Gastroesophageal sphincter (tissue), 3 donors: Measurements from ENCODE around the gene CCDC137.

ENCODE experiments used
- POLR2A ChIP-seq, 2 donors: fragments of 450-650 bp; IDR thresholded peaks; one replicate each; pipeline ENCODE4 v1.6.1; 2017; ENCODE audit warnings: antibody characterized with exemption in 2 of 2, mild to moderate bottlenecking in 2 of 2, moderate library complexity in 1 of 2
- POLR2AphosphoS5 ChIP-seq: sonication (generic); formaldehyde crosslinking; IDR thresholded peaks from one replicate; pipeline ENCODE4 v1.6.1; 2017; ENCODE audit warnings: antibody characterized with exemption
- TF ChIP-seq, protein P1 (sequence below), 4 experiments: fragments of 200-600 bp in 2 of 4; fragments of 450-650 bp in 2 of 4; sonication (generic) in 1 of 4; IDR thresholded peaks; one replicate each; pipeline ENCODE4 v1.5.1; 2017 to 2019; ENCODE audit warnings: antibody characterized with exemption in 4 of 4, mild to moderate bottlenecking in 2 of 4, moderate library complexity in 2 of 4

DNA sequence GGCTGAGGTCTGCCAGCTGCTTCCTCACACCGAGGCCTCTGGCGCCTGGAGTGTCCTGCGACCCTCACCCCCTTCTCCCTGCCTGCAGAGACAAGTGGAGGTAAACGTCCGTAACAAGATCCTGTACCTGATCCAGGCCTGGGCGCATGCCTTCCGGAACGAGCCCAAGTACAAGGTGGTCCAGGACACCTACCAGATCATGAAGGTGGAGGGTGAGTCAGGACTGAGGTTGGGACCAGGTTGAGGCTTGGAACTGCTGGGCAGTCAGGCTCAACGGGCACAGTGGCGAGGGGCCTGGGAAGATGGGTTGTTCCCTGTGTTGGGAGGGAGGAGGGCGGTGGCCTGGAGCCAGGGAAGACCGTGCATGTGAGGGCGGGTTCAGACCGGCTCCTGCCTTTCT lies 22.1 kb downstream of the CCDC137 start:
- TF ChIP-seq, protein P1, sequence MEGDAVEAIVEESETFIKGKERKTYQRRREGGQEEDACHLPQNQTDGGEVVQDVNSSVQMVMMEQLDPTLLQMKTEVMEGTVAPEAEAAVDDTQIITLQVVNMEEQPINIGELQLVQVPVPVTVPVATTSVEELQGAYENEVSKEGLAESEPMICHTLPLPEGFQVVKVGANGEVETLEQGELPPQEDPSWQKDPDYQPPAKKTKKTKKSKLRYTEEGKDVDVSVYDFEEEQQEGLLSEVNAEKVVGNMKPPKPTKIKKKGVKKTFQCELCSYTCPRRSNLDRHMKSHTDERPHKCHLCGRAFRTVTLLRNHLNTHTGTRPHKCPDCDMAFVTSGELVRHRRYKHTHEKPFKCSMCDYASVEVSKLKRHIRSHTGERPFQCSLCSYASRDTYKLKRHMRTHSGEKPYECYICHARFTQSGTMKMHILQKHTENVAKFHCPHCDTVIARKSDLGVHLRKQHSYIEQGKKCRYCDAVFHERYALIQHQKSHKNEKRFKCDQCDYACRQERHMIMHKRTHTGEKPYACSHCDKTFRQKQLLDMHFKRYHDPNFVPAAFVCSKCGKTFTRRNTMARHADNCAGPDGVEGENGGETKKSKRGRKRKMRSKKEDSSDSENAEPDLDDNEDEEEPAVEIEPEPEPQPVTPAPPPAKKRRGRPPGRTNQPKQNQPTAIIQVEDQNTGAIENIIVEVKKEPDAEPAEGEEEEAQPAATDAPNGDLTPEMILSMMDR (IDR thresholded peaks at IDR 0.05): no peak
- TF ChIP-seq POLR2AphosphoS5: no peak
- no peak for TF ChIP-seq POLR2A (IDR thresholded peaks at IDR 0.05)
